H1 (cell line): Measurements from ENCODE around the gene FIS1. TPM values are rescaled to one million over a fixed set of nuclear protein-coding genes. Genes with fewer than 3 reads are reported as not detected.

ENCODE experiments used
- CTCF ChIP-seq, 3 experiments: IDR thresholded peaks; 1 replicate in 2 of 3; 2 replicates in 1 of 3; pipeline versions ENCODE4 v1.5.1 to v1.6.1; 2011; ENCODE audit warnings: low read length in 3 of 3, mild to moderate bottlenecking in 3 of 3, inconsistent platforms in 2 of 3, low read depth in 1 of 3, moderate library complexity in 1 of 3; ENCODE audit not compliant: insufficient read depth in 1 of 3; ENCODE audit errors: control extremely low read depth in 1 of 3
- KDM4A ChIP-seq: IDR thresholded peaks from one replicate; pipeline ENCODE4 v1.7.1; 2012; ENCODE audit warnings: low read depth, mild to moderate bottlenecking, moderate library complexity, low read length, inconsistent platforms; ENCODE audit not compliant: severe bottlenecking
- KDM5A ChIP-seq: fragments of 200-600 bp; IDR thresholded peaks from 2 replicates; pipeline ENCODE4 v1.7.1; 2012; ENCODE audit warnings: mild to moderate bottlenecking, low read length, inconsistent platforms, mixed read lengths
- MAX ChIP-seq: IDR thresholded peaks from 2 replicates; pipeline ENCODE4 v1.6.1; 2012; ENCODE audit warnings: inconsistent platforms
- POU5F1 ChIP-seq: IDR thresholded peaks from 2 replicates; pipeline ENCODE4 v1.6.1; 2011; ENCODE audit warnings: low read depth, mild to moderate bottlenecking, low read length, moderate library complexity
- RNF2 ChIP-seq: fragments of 200-900, 300-1000 bp; sonication (generic); IDR thresholded peaks from 2 replicates; pipeline ENCODE4 v1.7.1; 2016; ENCODE audit warnings: borderline replicate concordance, low read depth, mild to moderate bottlenecking, antibody characterized with exemption, low read length; ENCODE audit not compliant: poor library complexity, severe bottlenecking; ENCODE audit errors: missing control alignments
- TAF7 ChIP-seq: optimal IDR thresholded peaks from 2 replicates; pipeline ENCODE3; 2011; ENCODE audit warnings: low read depth, mild to moderate bottlenecking, inconsistent platforms, low read length, moderate library complexity, borderline replicate concordance
- polyA plus RNA-seq, 7 experiments: library from polyadenylated mRNA; depleted of rRNA in 3 of 7; stranded (reverse) in 5 of 7; unstranded in 2 of 7; fragments of >200 nt in 5 of 7; fragments of 200-250 nt in 2 of 7; gene quantifications; 1 replicate in 5 of 7; 2 replicates in 1 of 7; 4 replicates in 1 of 7; pipeline versions ENCODE4 v1.2.1 to v1.2.3, GENCODE V29; 2011 to 2013; ENCODE audit warnings: missing spikeins in 2 of 7, mixed read lengths in 2 of 7
- total RNA-seq: library from RNA; stranded (reverse); fragmentation: NEBNext Ultra II Directional; extraction: Animal tissue kit (Norgen Biotek cat#: 25700); gene quantifications from 2 replicates; pipeline ENCODE4 v1.2.1, GENCODE V29; 2021

The FIS1 gene
- total and polyA plus RNA-seq, 2 of the 8 experiments (the other 6 are each of a cell fraction or from before 2014, with no cell fraction given): 128 to 195 TPM

- TF ChIP-seq KDM5A (no peak), RNF2 (no peak), MAX (no peak), KDM4A (no peak), TAF7 (no peak), POU5F1 (no peak), CTCF (IDR thresholded peaks at IDR 0.05; ENCODE audit: control extremely low read depth in 1 of 3, insufficient read depth in 1 of 3, low read depth in 1 of 3, low read length in 3 of 3) (no peak)
Observed at GRCh38 chr7:101239191-101239950, 5.5 kb downstream of the FIS1 start (continued).
